ENCODE measurements around the gene SLC44A1. TPM values are rescaled to one million over a fixed set of nuclear protein-coding genes. Genes with fewer than 3 reads are reported as not detected.

SLC44A1 gene
- total RNA-seq, result 1 to 10 TPM; 4.0 to 5.4 (median 4.1) TPM

DNA sequence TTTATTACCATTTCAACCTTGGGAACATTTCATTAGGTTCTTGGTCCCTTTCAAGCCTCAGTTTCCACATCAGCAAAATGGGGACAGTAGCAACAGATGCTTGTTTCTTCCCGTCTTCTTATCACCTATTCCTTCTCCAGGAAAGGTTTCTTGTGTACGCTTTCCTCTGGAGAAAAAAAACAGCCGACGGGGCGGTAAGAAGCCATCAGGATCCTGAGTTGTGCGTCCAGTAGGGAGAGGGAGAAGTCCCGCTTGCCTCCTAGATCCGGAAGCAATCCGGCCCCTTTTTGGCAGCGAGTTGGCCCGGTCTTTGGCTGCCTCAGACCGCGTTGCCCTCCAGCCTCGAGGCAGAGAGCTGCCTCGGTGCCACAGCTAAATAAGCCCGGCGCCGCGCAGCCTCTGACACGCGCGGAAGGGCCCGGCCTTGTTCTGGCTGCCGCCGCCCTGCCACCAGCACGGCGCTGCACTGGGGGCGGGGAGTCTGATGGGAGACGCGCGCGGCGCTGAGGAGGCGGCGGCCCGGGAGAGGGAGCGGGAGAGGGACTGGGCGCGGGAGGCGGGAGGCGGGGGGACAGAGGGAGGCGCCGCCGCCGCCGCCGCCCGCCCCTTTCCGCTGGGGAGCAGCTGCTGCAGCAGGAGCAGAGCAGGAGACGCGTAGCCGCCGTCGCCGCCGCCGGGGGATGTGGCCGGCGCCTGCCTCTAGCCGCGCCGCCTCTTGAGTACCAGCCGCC lies at the start of gene SLC44A1:
SLC44A1 (plus strand) TSS at position 649 of the 731 bp plus-strand sequence. CDS start 218 bp downstream, outside the sequence.
- ATAC-seq, result peak; percentile 90 to 93
- H3K4me1 Mint-ChIP-seq (ENCODE audit: low read depth), result peaks cover 14% of the 10 kb centered on the region
- peaks cover 10% of the 10 kb centered on the region for H3K27me3 Mint-ChIP-seq (ENCODE audit: low read depth)

GRCh38 chr9:105195259-105195658 lies 49.2 kb upstream of the SLC44A1 start:
- no peak for ATAC-seq
- Mint-ChIP-seq H3K4me3 (no peak overlapping the region), H3K4me1 (ENCODE audit: low read depth) (no peaks in the 10 kb centered on the region), H3K36me3 (ENCODE audit: insufficient read depth) (no peaks in the 10 kb centered on the region), H3K27me3 (ENCODE audit: low read depth) (peaks cover 8% of the 10 kb centered on the region), H3K9me3 (no peaks in the 10 kb centered on the region)
- DNase-seq, result no peak

More for the DNA sequence above, at the start of gene SLC44A1:
- Mint-ChIP-seq H3K36me3 (ENCODE audit: insufficient read depth) (no peaks in the 10 kb centered on the region), H3K9me3 (no peaks in the 10 kb centered on the region), H3K4me3 (peak within 1 kb of the TSS; percentile 89)
- peak; percentile 91 for DNase-seq

GRCh38 chr9:105198023-105198422 lies 46.4 kb upstream of the SLC44A1 start:
- Mint-ChIP-seq H3K4me1 (ENCODE audit: low read depth) (no peaks in the 10 kb centered on the region), H3K27me3 (ENCODE audit: low read depth) (peaks cover 6% of the 10 kb centered on the region), H3K4me3 (no peak overlapping the region), H3K9me3 (no peaks in the 10 kb centered on the region), H3K36me3 (ENCODE audit: insufficient read depth) (no peaks in the 10 kb centered on the region)
- no peak for ATAC-seq
- no peak for DNase-seq

DNA sequence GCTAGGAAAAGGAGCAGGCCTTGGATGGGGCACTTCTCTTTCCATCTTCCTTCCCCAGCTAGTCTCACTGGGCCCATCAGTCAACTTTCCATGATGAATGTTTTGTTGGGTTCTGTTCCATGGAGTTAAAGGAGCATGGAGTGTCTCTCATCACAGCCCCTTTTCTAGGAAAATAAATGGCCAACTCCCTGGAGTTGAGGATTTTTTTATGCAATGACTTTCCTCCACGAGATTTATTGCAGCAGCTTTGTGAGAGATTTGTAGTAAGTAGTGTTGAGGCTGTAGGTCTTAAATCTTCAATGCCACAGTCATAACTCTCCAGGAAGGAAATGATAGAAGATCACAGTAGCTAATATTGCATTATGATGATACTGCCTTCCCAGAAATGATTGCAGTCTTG lies 45.6 kb upstream of the SLC44A1 start:
- peaks cover 5% of the 10 kb centered on the region for H3K27me3 Mint-ChIP-seq (ENCODE audit: low read depth)
- H3K4me3 Mint-ChIP-seq, result no peak overlapping the region
- ATAC-seq, result no peak
- no peaks in the 10 kb centered on the region for H3K4me1 Mint-ChIP-seq (ENCODE audit: low read depth)
- DNase-seq, result no peak
- H3K9me3 Mint-ChIP-seq, result no peaks in the 10 kb centered on the region
- no peaks in the 10 kb centered on the region for H3K36me3 Mint-ChIP-seq (ENCODE audit: insufficient read depth)

GRCh38 chr9:105204416-105204815 lies 40.0 kb upstream of the SLC44A1 start:
- Mint-ChIP-seq H3K27me3 (ENCODE audit: low read depth) (no peaks in the 10 kb centered on the region), H3K9me3 (no peaks in the 10 kb centered on the region), H3K4me1 (ENCODE audit: low read depth) (no peaks in the 10 kb centered on the region), H3K36me3 (ENCODE audit: insufficient read depth) (no peaks in the 10 kb centered on the region), H3K4me3 (no peak overlapping the region)
- ATAC-seq (no peak), DNase-seq (no peak)

DNA sequence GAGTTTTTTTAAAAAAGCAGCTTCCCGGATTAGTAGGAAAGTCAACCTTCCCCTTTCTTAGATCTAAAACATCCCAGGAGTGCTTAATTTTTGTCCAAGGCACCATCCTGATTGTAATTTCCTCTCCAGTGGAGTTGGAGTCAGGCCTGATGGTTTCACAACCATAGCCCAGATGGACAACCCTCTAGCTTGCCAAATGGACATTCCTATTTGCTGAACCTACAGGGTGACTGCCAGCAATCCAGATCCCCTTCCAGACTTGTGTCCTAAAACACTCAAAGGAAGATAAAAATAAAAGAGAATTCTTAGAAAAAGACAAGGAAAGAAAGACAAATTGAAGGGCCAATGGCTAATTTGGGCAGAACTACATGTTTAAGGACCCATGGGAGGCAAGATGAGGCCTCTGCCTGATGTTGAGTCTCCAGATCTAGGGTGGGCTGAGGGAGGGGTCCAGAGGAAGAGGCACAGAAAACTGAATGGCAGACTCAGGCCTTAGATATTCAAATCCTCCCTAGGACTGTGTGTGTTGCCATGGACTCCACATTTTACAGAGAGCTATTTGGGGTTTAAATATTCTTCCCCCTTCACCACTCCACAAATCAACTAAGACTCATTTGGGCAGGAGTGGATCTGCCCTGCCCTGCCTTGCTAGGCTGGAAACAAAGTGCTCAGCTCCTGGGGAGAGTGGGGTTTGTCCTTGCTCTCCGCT lies 38.5 kb upstream of the SLC44A1 start:
- Mint-ChIP-seq H3K36me3 (ENCODE audit: insufficient read depth) (no peaks in the 10 kb centered on the region), H3K9me3 (no peaks in the 10 kb centered on the region), H3K4me3 (no peak overlapping the region), H3K27me3 (ENCODE audit: low read depth) (no peaks in the 10 kb centered on the region), H3K4me1 (ENCODE audit: low read depth) (no peaks in the 10 kb centered on the region)
- ATAC-seq (no peak), DNase-seq (no peak)

- no peaks in the 10 kb centered on the region for H3K27me3 Mint-ChIP-seq (ENCODE audit: low read depth)
- H3K36me3 Mint-ChIP-seq (ENCODE audit: insufficient read depth), result no peaks in the 10 kb centered on the region
- no peak overlapping the region for H3K4me3 Mint-ChIP-seq
- ATAC-seq (no peak), DNase-seq (no peak)
- no peaks in the 10 kb centered on the region for H3K4me1 Mint-ChIP-seq (ENCODE audit: low read depth)
- no peaks in the 10 kb centered on the region for H3K9me3 Mint-ChIP-seq
Measured at GRCh38 chr9:105206496-105206820, 38.0 kb upstream of the SLC44A1 start.

- ATAC-seq (no peak), DNase-seq (no peak)
- Mint-ChIP-seq H3K4me3 (no peak overlapping the region), H3K4me1 (ENCODE audit: low read depth) (no peaks in the 10 kb centered on the region), H3K27me3 (ENCODE audit: low read depth) (no peaks in the 10 kb centered on the region), H3K9me3 (no peaks in the 10 kb centered on the region), H3K36me3 (ENCODE audit: insufficient read depth) (no peaks in the 10 kb centered on the region)
Measured at GRCh38 chr9:105206821-105207699, 37.4 kb upstream of the SLC44A1 start.

DNA sequence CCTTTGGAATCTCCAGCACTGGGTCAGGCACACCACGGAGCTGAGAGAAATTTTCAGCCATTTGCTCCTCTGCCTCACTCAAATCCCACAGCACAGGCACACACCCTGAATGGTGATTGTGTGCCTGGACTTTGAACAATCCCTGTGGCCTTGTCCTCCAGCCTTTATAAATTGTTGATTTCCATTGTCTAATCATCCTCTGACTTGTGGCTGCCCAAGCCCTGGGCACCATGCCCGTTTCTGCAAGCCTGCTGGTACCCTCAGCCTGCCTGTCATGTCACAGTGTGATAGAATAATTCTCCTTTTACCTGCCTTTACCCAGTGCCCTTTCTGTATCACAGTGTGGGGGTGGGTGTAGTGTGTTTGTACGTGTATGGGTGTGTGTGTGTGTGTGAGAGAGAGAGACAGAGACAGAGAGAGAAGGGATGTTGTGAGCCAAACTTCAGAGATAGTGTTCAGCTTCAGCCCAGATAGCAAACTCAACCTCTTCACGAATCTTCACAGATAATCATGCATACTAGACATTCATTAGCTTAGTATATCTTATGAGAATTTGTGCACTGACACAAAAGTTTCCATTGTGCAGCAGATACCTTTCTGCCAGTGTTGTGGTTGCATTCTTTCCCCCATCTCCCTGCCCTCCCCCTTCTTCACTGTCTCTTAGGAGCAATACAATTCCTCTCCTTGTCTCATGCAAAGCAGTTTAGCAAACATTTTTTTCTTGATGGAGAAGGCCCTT lies 27.8 kb upstream of the SLC44A1 start:
- Mint-ChIP-seq H3K4me3 (no peak overlapping the region), H3K36me3 (ENCODE audit: insufficient read depth) (no peaks in the 10 kb centered on the region), H3K9me3 (no peaks in the 10 kb centered on the region), H3K4me1 (ENCODE audit: low read depth) (no peaks in the 10 kb centered on the region), H3K27me3 (ENCODE audit: low read depth) (peaks cover 4% of the 10 kb centered on the region)
- DNase-seq (no peak), ATAC-seq (no peak)

GRCh38 chr9:105218673-105219072 lies 25.8 kb upstream of the SLC44A1 start:
- H3K4me3 Mint-ChIP-seq, result no peak overlapping the region
- peaks cover 4% of the 10 kb centered on the region for H3K27me3 Mint-ChIP-seq (ENCODE audit: low read depth)
- ATAC-seq (no peak), DNase-seq (no peak)
- H3K36me3 Mint-ChIP-seq (ENCODE audit: insufficient read depth), result peaks cover 2% of the 10 kb centered on the region
- H3K9me3 Mint-ChIP-seq, result peaks cover 8% of the 10 kb centered on the region
- H3K4me1 Mint-ChIP-seq (ENCODE audit: low read depth), result no peaks in the 10 kb centered on the region

DNA sequence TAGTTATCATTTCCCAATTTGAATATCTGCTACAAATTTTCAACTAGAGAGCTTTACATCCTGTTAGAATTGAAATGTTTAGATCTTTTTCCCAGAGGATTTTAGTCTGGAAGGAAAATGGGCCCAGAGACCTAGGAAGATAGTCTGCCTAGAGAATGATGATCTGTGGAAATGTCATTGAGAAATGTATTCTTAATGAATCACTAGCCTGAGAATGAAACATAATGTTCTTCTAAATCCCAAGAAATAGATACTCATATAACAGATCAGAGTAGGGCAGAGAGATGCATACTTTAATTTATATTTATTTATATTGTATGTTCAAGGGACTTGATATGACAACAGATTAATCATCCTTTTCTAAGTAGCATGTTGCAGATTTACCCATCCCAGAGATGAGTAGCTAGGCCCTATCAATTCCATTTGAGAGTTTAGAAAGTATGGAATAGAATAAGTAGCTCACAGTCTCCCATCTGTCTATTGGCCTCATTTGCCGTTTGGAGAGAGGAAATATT lies 25.1 kb upstream of the SLC44A1 start:
- ATAC-seq (no peak), DNase-seq (no peak)
- no peaks in the 10 kb centered on the region for H3K4me1 Mint-ChIP-seq (ENCODE audit: low read depth)

GRCh38 chr9:105220451-105220850 lies 24.0 kb upstream of the SLC44A1 start:
- no peak for ATAC-seq
- Mint-ChIP-seq H3K36me3 (ENCODE audit: insufficient read depth) (peaks cover 6% of the 10 kb centered on the region), H3K4me3 (no peak overlapping the region), H3K9me3 (peaks cover 25% of the 10 kb centered on the region), H3K27me3 (ENCODE audit: low read depth) (peaks cover 7% of the 10 kb centered on the region), H3K4me1 (ENCODE audit: low read depth) (no peaks in the 10 kb centered on the region)
- DNase-seq, result no peak

More for the DNA sequence above, 25.1 kb upstream of the SLC44A1 start:
- Mint-ChIP-seq H3K27me3 (ENCODE audit: low read depth) (peaks cover 4% of the 10 kb centered on the region), H3K4me3 (no peak overlapping the region), H3K9me3 (peaks cover 15% of the 10 kb centered on the region), H3K36me3 (ENCODE audit: insufficient read depth) (peaks cover 2% of the 10 kb centered on the region)

- ATAC-seq (no peak), DNase-seq (no peak)
- peaks cover 6% of the 10 kb centered on the region for H3K36me3 Mint-ChIP-seq (ENCODE audit: insufficient read depth)
- peaks cover 25% of the 10 kb centered on the region for H3K9me3 Mint-ChIP-seq
- no peak overlapping the region for H3K4me3 Mint-ChIP-seq
- no peaks in the 10 kb centered on the region for H3K4me1 Mint-ChIP-seq (ENCODE audit: low read depth)
- H3K27me3 Mint-ChIP-seq (ENCODE audit: low read depth), result peaks cover 7% of the 10 kb centered on the region
Measured at GRCh38 chr9:105223544-105224140, 20.8 kb upstream of the SLC44A1 start.
